Measurements from ENCODE around the gene ZNF280D.
"Not testable (repeated sequence)": the region's sequence is repeated elsewhere in the genome, so short reads cannot be mapped to it uniquely, and the experiment has no call there.

ZNF280D gene

DNA sequence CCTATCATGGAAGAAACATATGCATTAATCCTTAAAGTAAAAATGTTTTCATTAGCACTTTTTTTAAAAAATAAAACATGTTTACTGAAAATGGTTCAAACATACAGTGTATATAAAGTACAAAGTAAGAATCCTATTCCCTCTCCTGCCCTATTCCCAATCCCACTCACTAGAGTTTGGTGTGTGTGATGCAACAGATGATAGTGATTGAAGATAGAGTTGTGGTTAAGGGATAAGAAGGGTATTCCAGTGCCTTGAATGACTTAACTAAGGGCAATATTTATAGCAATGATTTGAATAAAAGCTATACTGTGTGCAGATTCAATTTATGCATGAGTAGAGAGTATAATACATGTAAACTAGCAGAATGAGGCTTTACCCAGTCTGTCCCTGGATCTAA lies 18.1 kb downstream of the ZNF280D start:
- no peak for DNase-seq (ENCODE audit: low read depth in 2 of 2)

DNA sequence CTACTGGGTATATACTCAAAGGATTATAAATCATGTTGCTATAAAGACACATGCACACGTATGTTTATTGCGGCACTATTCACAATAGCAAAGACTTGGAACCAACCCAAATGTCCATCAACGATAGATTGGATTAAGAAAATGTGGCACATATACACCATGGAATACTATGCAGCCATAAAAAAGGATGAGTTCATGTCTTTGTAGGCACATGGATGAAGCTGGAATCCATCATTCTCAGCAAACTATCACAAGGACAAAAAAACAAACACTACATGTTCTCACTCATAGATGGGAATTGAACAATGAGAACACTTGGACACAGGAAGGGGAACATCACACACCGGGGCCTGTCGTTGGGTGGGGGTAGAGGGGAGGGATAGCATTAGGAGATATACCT lies 23.8 kb downstream of the ZNF280D start:
- not testable (repeated sequence) for DNase-seq (ENCODE audit: low read depth in 2 of 2)

DNA sequence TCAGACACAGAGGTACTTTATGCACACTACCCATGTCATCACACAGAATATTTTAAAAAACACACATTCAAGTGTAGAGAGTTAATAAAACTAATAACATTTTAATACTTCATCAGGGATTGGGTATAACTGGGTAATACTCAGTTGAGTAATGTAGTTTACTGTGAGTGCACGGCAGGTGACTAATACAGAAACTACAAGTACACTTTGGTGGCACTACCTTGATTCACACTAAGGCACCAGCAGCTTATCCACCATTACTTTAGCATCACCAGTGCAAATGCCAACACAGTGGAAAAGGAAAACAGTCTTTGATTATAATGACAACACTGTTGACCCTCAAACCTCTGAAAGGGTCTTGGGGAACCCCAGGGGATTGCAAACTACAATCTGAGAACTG lies 33.6 kb downstream of the ZNF280D start:
- DNase-seq (ENCODE audit: low read depth in 2 of 2) = no peak

DNA sequence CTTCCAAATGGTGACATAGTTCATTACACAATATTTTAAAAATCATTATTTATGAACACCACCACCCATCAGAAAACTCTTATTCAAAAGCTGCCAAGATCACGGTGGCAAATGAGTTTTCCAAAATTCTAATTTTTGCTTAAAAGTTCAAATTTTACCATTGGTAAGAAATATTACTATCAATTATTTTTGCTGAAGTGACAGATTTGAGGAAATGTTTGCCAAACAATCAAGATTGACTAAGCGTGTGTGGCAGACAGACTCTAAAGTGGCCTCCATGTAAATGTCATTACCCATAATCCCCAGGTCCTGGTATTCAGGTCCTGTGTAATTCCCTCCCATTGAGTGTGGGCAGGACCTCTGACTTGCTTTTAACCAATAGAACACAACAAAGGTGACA lies 35.0 kb downstream of the ZNF280D start:
- DNase-seq (ENCODE audit: low read depth in 2 of 2) = no peak

GRCh38 chr15:56693761-56694160 lies 39.5 kb downstream of the ZNF280D start:
- no peak for DNase-seq (ENCODE audit: low read depth in 2 of 2)

GRCh38 chr15:56690733-56691132 lies 42.6 kb downstream of the ZNF280D start:
- no peak for DNase-seq (ENCODE audit: low read depth in 2 of 2)

DNA sequence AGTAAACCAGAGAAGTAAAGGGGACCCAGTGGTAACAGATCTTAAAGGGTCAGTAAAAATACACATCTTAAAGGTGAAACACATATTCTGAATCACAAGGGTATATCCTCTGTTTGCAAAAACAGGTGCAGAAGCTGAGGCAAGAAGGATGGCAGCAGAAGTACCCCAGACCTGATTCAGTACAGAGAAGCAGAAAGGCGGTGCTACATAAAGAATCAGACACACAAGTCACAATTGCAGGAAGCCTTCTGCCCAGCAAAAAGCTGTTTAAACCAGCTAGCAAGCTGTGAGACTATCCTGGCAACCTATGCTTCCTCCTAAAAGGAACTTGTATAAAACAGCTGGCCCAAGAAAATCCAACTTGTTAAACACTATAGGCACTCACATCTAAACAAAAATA lies 49.4 kb downstream of the ZNF280D start:
- DNase-seq (ENCODE audit: low read depth in 2 of 2) = no peak

DNA sequence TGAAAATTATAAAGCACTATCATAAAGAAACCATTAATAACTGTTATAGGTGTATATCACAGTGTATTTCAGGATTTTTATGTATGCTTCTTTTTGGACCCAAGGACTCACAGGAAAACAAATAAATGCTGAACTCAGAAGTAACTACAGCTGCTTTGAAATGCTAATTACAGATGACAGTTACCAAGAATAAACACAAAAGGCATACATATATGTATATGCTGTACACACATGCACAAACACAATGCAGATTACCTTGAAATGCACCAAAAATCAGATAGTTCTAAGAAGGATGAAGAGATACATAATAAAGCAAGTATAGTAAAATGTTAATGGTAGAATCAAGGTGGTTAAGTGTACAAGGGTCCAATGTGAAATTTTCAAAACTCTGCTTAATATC lies 52.2 kb downstream of the ZNF280D start:
- DNase-seq (ENCODE audit: low read depth in 2 of 2) = no peak

DNA sequence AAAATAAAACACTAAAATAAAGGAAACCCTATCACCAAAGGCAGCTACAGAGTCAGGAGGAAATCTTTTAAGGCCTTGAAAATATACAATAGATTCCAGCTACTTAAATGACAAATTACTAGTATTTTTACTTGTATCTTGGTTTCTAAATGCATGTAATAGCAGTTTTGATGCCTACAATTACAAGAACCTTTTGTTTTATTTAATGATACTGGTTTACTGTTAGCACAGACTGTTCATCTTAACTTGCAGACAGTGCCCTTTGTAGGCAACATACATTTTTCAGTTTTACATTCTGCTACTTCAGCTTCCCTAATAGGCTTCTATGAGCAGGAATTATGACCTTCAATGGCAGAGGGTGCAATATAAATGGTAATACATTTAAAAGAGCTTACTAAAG lies 54.1 kb downstream of the ZNF280D start:
- DNase-seq (ENCODE audit: low read depth in 2 of 2) = no peak

DNA sequence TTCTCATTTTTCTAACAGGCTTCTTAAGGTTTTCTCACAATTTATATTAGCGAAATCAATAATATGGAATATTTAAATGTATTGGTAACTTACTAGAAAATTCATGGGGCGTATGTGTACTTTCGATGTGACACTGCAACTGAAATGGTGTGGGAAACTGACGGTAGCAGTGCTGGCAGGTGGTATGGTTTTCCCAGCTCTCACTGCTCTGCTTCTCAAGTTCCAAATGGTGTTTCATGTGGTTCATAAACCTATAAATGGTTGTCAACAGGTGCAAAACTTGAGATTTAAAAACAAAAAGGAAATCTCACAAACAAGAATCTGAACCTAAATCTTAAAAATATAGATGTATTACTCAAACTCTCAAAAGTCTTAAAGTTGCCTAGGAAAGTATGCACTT lies 54.7 kb downstream of the ZNF280D start:
- DNase-seq (ENCODE audit: low read depth in 2 of 2) = no peak

DNA sequence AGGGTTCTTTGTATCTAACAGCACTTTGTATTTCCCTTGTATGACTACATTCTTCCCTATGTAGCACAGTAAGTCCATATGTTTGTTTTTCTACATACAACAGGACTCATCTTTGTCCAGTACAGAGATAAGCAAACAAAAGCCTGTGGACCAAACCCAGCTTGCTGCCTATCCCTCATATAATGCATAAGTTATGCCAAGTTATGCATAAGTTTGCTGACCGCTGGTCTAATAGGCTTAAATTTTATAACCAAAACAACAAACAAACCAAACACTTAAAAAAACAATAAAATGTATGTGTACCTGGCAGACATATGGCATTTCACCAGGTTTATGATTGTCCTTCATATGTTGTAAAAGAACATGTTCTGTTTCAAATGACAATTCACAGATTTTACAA lies 56.0 kb downstream of the ZNF280D start:
- no peak for DNase-seq (ENCODE audit: low read depth in 2 of 2)

DNA sequence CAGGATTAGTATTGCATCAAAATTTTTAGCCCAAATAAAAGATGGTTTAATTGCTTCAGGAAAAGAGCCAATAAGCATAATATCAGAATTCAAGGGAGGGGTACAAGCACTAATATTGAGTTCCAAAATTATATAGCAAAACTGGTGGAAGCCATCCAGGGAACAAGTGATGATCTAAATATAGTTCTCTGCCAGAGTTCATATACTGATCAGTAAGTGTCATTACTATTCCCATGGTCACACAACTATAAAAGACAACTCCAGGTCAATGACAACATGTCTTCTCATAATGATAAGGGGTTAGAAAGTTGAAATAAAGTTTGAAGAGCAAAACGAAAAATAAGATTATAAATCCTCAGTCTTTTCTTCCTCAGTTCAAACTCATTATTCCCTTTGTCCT lies 57.4 kb downstream of the ZNF280D start:
- DNase-seq (ENCODE audit: low read depth in 2 of 2) = no peak

DNA sequence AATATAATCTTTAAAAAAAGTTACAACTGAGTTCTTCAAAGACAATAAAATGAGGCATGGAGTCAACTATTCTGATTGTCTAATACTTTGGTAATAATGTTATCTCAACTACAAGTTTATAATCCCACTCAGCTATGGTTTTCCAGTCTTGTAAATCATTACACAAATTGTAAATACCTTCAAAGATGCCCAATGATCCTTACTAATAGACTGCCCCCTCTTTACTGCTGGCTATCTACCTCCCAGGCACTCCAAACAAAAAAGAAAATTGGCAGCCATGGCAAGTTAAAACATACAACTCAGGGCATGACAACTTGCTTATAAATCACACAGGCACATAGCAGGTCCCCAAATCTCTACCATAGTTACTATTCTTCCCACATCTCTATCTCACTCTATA lies 58.5 kb downstream of the ZNF280D start:
- no peak for DNase-seq (ENCODE audit: low read depth in 2 of 2)

DNA sequence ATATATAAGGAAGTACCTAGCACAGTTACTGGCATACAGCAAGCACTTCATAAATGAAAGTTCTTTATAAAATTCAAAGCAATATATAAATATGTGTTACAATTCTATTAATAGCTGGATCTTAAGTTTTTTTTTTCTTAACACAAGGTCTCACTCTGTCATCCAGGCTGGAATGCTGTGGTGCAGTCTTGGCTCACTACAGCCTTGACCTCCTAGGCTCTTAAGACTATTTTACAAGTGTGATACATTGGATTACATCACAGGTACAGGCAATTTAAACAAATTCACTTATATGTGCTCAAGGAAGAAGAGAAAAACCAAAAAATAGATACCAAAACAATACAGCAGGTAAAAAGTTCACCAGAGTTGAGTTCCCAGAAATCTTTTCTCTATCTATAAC lies 60.6 kb downstream of the ZNF280D start:
- DNase-seq (ENCODE audit: low read depth in 2 of 2) = no peak

DNA sequence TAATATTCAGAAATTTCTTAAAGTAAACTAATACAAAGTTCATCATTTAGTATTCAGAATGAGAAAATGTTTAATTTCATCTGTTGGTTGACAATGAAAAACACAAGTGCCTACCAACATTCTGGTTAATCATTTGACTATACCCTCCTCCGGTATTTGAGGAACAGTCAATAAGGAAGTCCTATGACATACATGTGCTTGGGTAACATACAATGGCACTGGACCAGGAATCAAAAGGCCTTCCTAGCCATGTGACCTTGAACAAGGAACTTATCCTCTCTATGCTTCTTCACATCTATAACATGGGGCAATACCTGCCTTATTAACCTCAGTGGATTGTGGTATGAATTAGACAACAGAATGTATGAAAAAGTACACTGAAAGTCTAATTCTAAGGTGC lies 65.8 kb downstream of the ZNF280D start:
- DNase-seq (ENCODE audit: low read depth in 2 of 2) = no peak

GRCh38 chr15:56660943-56661342 lies 72.4 kb downstream of the ZNF280D start:
- DNase-seq (ENCODE audit: low read depth in 2 of 2) = no peak

DNA sequence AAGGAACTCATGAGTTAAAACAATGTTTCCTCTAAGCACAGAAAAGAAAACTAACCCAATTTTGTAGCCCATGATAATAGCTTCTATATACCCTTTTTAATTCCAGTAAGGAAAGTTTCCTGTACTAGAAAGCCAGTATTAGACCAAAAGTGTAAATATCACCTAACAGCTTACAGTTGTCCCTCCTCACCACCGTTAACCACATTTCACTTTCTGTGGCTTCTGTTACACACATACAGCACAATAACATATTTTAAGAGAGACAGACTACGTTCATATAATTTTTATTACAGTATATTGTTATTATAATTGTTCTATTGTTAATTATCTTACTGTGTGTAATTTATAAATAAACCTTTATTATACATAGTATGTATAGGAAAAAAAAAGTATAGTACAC lies 74.1 kb downstream of the ZNF280D start:
- DNase-seq (ENCODE audit: low read depth in 2 of 2) = no peak

DNA sequence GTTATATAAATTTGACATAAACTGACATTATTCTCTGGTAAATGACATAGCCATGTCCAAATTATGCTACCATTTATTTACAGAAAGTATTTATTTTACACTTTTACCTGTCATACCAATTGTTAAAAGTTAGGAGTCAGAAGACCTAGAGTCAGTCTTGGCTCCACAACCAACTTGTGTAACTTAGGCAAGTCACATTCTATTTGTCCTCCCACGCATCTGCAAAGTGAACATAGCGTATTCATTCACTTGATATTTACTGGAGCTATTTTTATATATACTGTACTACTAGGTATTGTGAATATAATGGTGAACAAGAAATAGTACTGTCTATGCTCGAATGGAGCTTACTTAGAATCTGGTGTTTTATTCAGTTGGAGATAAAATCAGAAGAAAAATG lies 78.7 kb downstream of the ZNF280D start:
- no peak for DNase-seq (ENCODE audit: low read depth in 2 of 2)

- DNase-seq (ENCODE audit: low read depth in 2 of 2) = no peak
Measured at GRCh38 chr15:56654216-56654615, 79.1 kb downstream of the ZNF280D start.

DNA sequence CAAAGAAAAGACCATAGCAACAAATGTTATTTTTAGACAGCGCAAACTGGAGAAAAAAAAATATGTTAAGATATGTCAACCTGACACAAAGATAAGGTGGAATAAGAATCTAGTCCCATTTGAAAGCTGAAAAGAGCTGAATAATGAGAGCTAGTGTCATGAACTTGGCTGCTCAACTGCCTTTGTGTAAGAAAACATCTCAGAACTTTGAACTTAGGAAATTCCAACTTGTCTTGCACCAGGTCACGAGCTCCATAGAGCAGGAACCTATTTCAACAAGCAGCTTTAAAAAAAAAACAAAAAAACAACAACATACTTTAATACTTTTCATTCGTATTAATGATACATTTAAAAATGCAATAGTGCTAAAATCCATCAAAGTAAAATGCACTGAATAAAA lies 79.5 kb downstream of the ZNF280D start:
- no peak for DNase-seq (ENCODE audit: low read depth in 2 of 2)

DNA sequence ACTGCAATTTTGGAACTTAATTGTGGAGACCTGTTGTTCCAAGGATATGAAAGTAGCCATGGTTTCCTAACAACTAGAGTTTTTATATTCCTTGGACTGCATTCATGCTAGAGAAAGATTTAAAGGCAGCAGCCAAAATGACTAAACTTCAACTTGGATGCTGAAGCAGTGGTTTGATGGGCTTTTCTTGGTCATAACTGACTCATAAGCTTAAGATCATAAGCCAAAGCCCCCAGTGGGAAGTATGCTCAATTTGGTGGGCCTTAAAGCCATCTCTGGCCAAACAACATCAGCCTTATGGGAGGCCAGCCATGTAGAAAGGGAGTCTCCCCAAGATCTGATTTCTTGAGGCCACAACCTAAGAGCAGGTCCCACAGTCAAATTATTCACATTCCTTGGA lies 80.2 kb downstream of the ZNF280D start:
- no peak for DNase-seq (ENCODE audit: low read depth in 2 of 2)

- DNase-seq (ENCODE audit: low read depth in 2 of 2) = no peak
Measured at GRCh38 chr15:56648311-56648710, 85.0 kb downstream of the ZNF280D start.

- DNase-seq (ENCODE audit: low read depth in 2 of 2) = no peak
Measured at GRCh38 chr15:56640549-56640948, 92.8 kb downstream of the ZNF280D start.

DNA sequence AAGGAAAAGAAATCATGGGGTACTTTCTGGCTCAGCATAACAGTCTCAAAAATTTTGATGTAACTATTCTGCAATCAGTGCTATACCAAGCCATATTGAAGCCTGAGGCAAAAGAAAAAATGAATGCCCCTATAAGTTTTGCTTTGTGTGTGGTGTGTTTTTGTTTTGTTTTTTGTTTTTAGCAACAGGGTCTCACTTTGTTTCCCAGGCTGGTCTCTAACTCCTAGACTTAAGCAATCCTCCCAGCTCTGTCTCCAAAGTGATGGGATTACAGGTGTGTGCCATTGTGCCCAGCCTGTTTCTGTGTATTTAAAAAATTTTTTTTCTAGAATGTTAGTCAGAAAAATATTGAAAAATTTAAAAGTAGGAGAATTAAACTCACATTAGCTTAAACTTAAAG lies 93.2 kb downstream of the ZNF280D start:
- DNase-seq (ENCODE audit: low read depth in 2 of 2) = no peak

GRCh38 chr15:56639631-56640030 lies 93.7 kb downstream of the ZNF280D start:
- no peak for DNase-seq (ENCODE audit: low read depth in 2 of 2)
